ENCODE data around the gene CTSZ.

DNA sequence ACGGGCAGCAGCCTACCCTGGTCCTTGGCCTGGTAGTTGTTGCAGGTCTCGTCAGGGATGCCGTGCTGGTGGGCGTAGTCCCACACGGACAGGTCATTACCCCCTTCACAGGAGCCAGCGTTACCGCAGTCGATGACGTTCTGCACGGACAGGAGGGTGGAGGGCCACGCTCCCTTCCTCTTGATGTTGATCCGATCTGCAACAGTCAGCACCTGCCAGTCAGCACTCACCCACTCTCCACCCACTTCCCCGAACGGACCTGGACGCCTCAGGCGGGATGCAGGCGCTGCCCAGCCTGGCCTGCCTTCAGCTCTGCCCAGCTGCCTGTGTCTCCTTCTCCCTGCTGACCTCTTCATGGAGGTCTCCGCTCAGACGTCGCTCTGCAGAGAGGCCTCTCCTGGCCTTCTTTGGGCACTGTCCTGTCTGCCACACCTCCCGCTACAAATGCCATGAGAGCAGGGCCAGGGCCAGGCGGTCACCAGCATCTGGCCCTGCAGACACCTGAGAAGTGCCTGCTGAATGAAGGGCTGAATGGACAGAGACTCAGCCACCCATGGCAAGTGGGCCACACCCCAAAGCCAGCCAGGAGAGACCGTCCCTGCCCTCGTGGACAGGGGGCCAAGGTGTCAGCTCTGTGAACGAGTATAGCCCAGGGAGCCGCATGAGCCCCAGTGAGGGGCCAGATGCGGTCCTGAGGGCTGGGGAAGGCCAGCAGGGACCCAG is 5.4 kb downstream of the CTSZ start:
- TF ChIP-seq POLR2AphosphoS5 (IDR thresholded peaks at IDR 0.05; ENCODE audit: low read depth) (no peak), GABPA (IDR thresholded peaks at IDR 0.05; ENCODE audit: low read depth) (no peak), SPI1 (IDR thresholded peaks at IDR 0.05; ENCODE audit: borderline replicate concordance, low read depth) (no peak)
- TF ChIP-seq, protein P1, sequence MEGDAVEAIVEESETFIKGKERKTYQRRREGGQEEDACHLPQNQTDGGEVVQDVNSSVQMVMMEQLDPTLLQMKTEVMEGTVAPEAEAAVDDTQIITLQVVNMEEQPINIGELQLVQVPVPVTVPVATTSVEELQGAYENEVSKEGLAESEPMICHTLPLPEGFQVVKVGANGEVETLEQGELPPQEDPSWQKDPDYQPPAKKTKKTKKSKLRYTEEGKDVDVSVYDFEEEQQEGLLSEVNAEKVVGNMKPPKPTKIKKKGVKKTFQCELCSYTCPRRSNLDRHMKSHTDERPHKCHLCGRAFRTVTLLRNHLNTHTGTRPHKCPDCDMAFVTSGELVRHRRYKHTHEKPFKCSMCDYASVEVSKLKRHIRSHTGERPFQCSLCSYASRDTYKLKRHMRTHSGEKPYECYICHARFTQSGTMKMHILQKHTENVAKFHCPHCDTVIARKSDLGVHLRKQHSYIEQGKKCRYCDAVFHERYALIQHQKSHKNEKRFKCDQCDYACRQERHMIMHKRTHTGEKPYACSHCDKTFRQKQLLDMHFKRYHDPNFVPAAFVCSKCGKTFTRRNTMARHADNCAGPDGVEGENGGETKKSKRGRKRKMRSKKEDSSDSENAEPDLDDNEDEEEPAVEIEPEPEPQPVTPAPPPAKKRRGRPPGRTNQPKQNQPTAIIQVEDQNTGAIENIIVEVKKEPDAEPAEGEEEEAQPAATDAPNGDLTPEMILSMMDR (IDR thresholded peaks at IDR 0.05; ENCODE audit: insufficient read depth, low read length): no peak
- TF ChIP-seq, protein P2, sequence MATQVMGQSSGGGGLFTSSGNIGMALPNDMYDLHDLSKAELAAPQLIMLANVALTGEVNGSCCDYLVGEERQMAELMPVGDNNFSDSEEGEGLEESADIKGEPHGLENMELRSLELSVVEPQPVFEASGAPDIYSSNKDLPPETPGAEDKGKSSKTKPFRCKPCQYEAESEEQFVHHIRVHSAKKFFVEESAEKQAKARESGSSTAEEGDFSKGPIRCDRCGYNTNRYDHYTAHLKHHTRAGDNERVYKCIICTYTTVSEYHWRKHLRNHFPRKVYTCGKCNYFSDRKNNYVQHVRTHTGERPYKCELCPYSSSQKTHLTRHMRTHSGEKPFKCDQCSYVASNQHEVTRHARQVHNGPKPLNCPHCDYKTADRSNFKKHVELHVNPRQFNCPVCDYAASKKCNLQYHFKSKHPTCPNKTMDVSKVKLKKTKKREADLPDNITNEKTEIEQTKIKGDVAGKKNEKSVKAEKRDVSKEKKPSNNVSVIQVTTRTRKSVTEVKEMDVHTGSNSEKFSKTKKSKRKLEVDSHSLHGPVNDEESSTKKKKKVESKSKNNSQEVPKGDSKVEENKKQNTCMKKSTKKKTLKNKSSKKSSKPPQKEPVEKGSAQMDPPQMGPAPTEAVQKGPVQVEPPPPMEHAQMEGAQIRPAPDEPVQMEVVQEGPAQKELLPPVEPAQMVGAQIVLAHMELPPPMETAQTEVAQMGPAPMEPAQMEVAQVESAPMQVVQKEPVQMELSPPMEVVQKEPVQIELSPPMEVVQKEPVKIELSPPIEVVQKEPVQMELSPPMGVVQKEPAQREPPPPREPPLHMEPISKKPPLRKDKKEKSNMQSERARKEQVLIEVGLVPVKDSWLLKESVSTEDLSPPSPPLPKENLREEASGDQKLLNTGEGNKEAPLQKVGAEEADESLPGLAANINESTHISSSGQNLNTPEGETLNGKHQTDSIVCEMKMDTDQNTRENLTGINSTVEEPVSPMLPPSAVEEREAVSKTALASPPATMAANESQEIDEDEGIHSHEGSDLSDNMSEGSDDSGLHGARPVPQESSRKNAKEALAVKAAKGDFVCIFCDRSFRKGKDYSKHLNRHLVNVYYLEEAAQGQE (IDR thresholded peaks at IDR 0.05; ENCODE audit: insufficient replicate concordance, low read depth): no peak
